Small intestine (tissue), 7 donors: Measurements from ENCODE around the gene CDC37. TPM values are rescaled to one million over a fixed set of nuclear protein-coding genes. Genes with fewer than 3 reads are reported as not detected.
"Not testable (repeated sequence)": the region's sequence is repeated elsewhere in the genome, so short reads cannot be mapped to it uniquely, and the experiment has no call there.

Experiments used
- DNase-seq, 2 donors: peaks; one replicate each; pipeline versions ENCODE4 v3.0.0 to v3.0.0-alpha.2; 2013
- FAIRE-seq: peaks from 2 replicates; lab custom pipeline; 2012; peaks lifted over from hg19 to GRCh38; lab: Jason Lieb, UNC
- H3K27ac ChIP-seq, 3 donors: one replicate each; pipeline ENCODE4 v1.5.1; 2013; ENCODE audit warnings: low read length in 2 of 3, mild to moderate bottlenecking in 2 of 3, control low read depth in 1 of 3, inconsistent platforms in 1 of 3, low read depth in 1 of 3, moderate library complexity in 1 of 3
- H3K27me3 ChIP-seq, 3 donors: one replicate each; pipeline ENCODE4 v1.6.1; 2013; ENCODE audit warnings: low read length in 3 of 3, inconsistent platforms in 1 of 3; ENCODE audit not compliant: control insufficient read depth in 3 of 3, insufficient read depth in 3 of 3
- H3K36me3 ChIP-seq, 3 donors: one replicate each; pipeline ENCODE4 v1.6.1; 2013; ENCODE audit warnings: low read length in 3 of 3, inconsistent platforms in 1 of 3, low read depth in 1 of 3, mild to moderate bottlenecking in 1 of 3, moderate library complexity in 1 of 3; ENCODE audit not compliant: control insufficient read depth in 3 of 3, insufficient read depth in 2 of 3
- H3K4me1 ChIP-seq, 3 donors: one replicate each; pipeline ENCODE4 v1.6.1; 2013; ENCODE audit warnings: low read length in 2 of 3, inconsistent platforms in 1 of 3, low read depth in 1 of 3, mild to moderate bottlenecking in 1 of 3, moderate library complexity in 1 of 3; ENCODE audit not compliant: control insufficient read depth in 3 of 3, insufficient read depth in 2 of 3
- H3K4me3 ChIP-seq, 3 donors: one replicate each; pipeline ENCODE4 v1.5.1; 2013; ENCODE audit warnings: low read length in 3 of 3, control low read depth in 1 of 3, inconsistent platforms in 1 of 3, low read depth in 1 of 3, mild to moderate bottlenecking in 1 of 3, moderate library complexity in 1 of 3
- H3K9me3 ChIP-seq, 2 donors: one replicate each; pipeline ENCODE4 v1.6.1; 2013; ENCODE audit warnings: low read depth in 1 of 2, low read length in 1 of 2; ENCODE audit not compliant: control insufficient read depth in 2 of 2, insufficient read depth in 1 of 2
- WGBS, 3 donors: extraction: QIAGEN DNeasy Blood & Tissue Kit; methylation state at CpG; one replicate each; pipeline ENCODE4 v1.1.7; 2013; 5-methylcytosine and 5-hydroxymethylcytosine counted together
- polyA plus RNA-seq, 4 donors: library from polyadenylated mRNA; stranded (reverse) in 3 of 4; unstranded in 1 of 4; fragments of 200-250 nt in 3 of 4; fragments of 120-200 nt in 1 of 4; gene quantifications; one replicate each; pipeline versions ENCODE4 v1.2.1 to v1.2.3, GENCODE V29; 2013
- donor health status: healthy with polysubstance abuse.
- donor health status: control.
- donor health status: control.
- donor health status: Bipolar disorder and iron deficiency.
- donor health status: healthy.

CDC37 gene
- polyA plus RNA-seq, 4 donors = 128 to 202 (median 147) TPM

DNA sequence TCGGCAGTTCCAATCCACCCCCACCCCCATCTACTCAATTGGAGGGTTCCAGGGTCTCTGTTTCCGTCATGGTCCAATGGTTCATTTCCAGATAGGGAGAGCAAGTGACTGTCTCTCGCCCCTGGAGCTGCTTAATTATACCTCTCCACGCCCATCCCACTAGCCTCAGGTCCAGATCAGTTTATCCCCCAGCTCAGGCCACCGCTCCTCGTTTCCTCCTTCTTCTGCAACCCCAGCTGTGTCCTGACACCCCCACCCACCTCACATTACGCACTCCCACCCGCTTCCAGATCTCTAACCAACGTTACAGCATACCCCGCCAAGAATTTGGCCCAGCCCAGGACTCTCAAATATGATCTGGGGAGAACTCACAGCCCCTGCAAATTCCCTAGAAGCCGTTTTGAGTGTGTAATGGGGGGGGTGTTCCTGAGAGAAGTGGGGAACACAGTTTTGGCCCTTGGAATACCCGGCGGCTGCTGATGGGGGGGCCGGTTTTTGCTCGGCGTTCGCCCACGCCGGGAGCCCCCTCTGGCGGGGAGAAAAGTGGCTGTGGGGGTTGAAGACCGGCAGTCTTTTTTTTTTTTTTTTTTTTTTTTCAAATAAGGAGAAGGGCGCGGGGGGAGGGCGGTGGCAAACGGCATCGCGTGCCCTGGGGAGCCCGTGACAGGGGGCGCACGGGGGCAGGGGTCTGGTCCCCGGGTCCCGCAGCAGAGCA lies 15.3 kb upstream of the CDC37 start:
- FAIRE-seq (no peak), DNase-seq (peak in 1 of 2 donors; percentile 11)
- peaks cover 0 to 14% of the 10 kb centered on the region in 2 donors for H3K9me3 ChIP-seq
- no peaks in the 10 kb centered on the region for H3K36me3 ChIP-seq
- no peak overlapping the region for H3K4me3 ChIP-seq
- no peak overlapping the region for H3K27ac ChIP-seq
- WGBS, 3 donors = 3 to 7% (median 3%) methylated on average over 20 to 32 of the region's 32 CpGs
- peaks cover 0 to 9% (median 0%) of the 10 kb centered on the region in 3 donors for H3K4me1 ChIP-seq
- H3K27me3 ChIP-seq = peaks cover 29 to 81% (median 35%) of the 10 kb centered on the region in 3 donors

DNA sequence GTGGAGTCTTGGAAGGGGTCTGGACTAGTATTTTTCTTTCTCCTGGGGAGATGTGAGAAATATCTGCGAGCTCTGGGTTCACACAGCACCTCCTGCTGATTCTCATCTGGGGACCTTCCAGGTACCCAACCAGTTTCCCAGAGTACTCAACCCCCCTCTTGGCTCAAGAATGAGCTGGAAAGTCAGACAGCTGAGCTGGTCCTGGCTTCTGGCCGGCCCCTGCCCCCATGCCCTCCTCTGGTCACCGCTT lies 14.8 kb upstream of the CDC37 start:
- FAIRE-seq (no peak), DNase-seq (no peak)
- no peaks in the 10 kb centered on the region for H3K36me3 ChIP-seq
- H3K4me3 ChIP-seq = no peak overlapping the region
- H3K27ac ChIP-seq = no peak overlapping the region
- H3K9me3 ChIP-seq = peaks cover 0 to 14% of the 10 kb centered on the region in 2 donors
- H3K4me1 ChIP-seq = peaks cover 0 to 9% (median 0%) of the 10 kb centered on the region in 3 donors
- H3K27me3 ChIP-seq = peaks cover 29 to 76% (median 35%) of the 10 kb centered on the region in 3 donors
- WGBS, 3 donors = 3 to 15% (median 11%) methylated on average over 3 of the region's 3 CpGs

DNA sequence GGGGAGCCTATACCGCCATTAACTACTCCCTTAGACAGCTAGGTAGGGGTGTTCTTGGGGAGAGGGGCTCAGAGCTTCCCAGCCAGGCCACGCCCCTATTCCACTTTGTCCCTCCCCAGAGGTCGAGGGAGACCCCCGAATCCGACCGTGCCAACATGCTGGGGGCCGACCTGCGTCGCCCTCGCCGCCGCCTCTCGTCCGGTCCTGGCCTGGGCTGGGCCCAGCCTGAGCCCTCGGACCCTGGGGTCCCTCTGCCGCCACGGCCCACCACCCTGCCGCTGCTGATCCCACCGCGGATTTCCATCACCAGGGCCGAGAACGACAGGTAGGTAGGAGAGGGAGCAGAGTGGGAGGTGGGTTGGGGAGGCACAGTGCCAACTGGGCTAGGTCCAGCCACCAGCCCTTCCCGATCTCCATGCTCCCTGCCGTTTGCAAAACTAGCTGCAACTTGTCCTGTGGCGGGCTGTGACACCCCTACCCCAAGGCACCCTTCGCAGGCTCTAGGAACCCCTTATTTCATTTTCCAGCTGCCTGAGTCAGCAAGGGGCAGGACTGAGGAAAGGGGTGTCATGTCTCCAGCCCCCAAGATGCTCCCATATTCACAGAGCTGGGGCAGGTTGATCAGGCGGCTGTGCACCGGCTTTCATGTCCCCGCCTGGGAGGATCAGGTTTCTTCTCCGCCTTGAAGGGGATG lies 14.3 kb upstream of the CDC37 start:
- H3K4me1 ChIP-seq = peaks cover 0 to 9% (median 0%) of the 10 kb centered on the region in 3 donors
- no peak for DNase-seq
- WGBS, 3 donors = 9 to 15% (median 14%) methylated on average over 30 of the region's 30 CpGs
- H3K4me3 ChIP-seq = no peak overlapping the region
- H3K36me3 ChIP-seq = no peaks in the 10 kb centered on the region
- H3K27ac ChIP-seq = no peak overlapping the region
- H3K27me3 ChIP-seq = peaks cover 29 to 73% (median 33%) of the 10 kb centered on the region in 3 donors
- no peak for FAIRE-seq
- H3K9me3 ChIP-seq = peaks cover 0 to 14% of the 10 kb centered on the region in 2 donors

GRCh38 chr19:10416380-10417257 lies 13.3 kb upstream of the CDC37 start:
- H3K36me3 ChIP-seq = no peaks in the 10 kb centered on the region
- H3K27ac ChIP-seq = peak overlapping the region in 1 of 3 donors; percentile 61
- peaks cover 27 to 66% (median 29%) of the 10 kb centered on the region in 3 donors for H3K27me3 ChIP-seq
- FAIRE-seq (no peak), DNase-seq (peak; percentile 42 to 81)
- H3K9me3 ChIP-seq = peaks cover 0 to 14% of the 10 kb centered on the region in 2 donors
- H3K4me1 ChIP-seq = peaks cover 0 to 9% (median 0%) of the 10 kb centered on the region in 3 donors
- H3K4me3 ChIP-seq = peak overlapping the region in 2 of 3 donors; percentile 15 to 37
- WGBS, 3 donors = 4 to 9% (median 6%) methylated on average over 54 to 67 of the region's 67 CpGs

DNA sequence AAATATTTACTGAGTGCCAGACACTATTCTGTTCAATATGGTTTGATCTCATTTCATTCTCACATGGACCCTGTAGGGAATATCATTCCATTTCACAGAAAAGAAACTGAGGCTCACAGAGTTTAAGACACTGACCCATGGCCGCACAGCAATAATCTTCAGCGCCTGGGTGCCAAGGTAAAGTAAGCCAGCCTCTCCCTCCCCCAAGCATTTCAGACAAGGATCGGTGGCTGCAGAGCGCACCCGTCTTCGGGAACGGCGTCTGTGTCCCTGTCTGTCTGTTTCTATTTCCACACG lies 12.7 kb upstream of the CDC37 start:
- H3K36me3 ChIP-seq = no peaks in the 10 kb centered on the region
- peaks cover 21 to 62% (median 23%) of the 10 kb centered on the region in 3 donors for H3K27me3 ChIP-seq
- 5 to 8% (median 6%) methylated on average over 9 of the region's 9 CpGs for WGBS, 3 donors
- H3K9me3 ChIP-seq = peaks cover 0 to 14% of the 10 kb centered on the region in 2 donors
- peak overlapping the region in 2 of 3 donors; percentile 15 to 37 for H3K4me3 ChIP-seq
- H3K27ac ChIP-seq = peak overlapping the region in 1 of 3 donors; percentile 61
- peaks cover 0 to 9% (median 0%) of the 10 kb centered on the region in 3 donors for H3K4me1 ChIP-seq
- DNase-seq = no peak
- no peak for FAIRE-seq

DNA sequence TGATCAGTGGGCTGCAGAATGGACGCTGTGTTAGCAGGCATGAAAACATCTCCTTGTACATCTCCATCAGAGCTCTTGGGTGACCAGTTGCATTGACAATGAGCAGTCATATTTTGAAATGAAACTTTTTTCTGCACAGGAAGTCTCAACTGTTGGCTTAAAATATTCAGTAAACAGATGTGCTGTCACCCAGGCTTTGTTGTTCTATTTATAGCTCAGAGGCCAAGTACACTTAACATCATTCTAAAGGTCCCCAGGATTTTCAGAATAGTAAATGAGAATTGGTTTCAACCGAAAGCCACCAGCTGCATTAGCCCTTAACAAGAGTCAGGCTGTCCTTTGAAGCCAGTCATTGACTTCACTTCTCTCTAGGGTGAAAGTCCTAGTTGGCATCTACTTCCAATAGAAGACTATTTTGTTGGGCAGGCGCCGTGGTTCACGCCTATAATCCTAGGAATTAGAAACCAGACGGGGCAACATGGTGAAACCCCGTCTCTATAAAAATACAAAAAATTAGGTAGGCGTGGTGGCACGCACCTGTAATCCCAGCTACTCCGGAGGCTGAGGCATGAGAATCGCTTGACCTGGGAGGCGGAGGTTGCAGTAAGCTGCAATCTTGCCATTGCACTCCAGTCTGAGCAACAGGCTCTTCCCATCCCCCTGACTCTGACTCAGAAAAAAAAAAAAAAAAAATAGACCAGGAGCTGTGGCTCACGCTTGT lies 9.1 kb upstream of the CDC37 start:
- Histone ChIP-seq H3K36me3 (no peaks in the 10 kb centered on the region), H3K9me3 (peaks cover 0 to 14% of the 10 kb centered on the region in 2 donors), H3K27me3 (peaks cover 0 to 49% (median 2%) of the 10 kb centered on the region in 3 donors), H3K4me3 (no peak overlapping the region), H3K4me1 (peaks cover 0 to 2% (median 0%) of the 10 kb centered on the region in 3 donors), H3K27ac (peak overlapping the region in 2 of 3 donors; percentile 65 to 86)
- FAIRE-seq (no peak), DNase-seq (no peak)
- WGBS, 3 donors = 53 to 65% (median 54%) methylated on average over 13 of the region's 13 CpGs

DNA sequence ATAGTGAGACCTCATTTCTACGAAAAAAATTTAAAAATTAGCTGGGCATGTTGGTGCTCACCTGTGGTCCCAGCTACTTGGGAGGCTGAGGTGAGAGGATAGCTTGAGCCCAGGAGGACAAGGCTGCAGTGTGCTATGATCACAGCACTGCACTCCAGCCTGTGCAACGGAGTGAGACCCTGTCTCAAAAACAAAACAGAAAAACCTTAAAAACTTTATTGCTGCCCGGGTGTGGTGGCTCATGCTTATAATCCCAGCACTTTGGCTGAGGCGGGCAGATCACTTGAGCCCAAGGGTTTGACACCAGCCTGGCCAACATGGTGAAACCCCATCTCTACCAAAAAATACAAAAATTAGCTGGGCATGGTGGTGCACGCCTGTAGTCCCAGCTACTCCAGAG lies 7.9 kb upstream of the CDC37 start:
- FAIRE-seq, H3K27ac ChIP-seq, DNase-seq, H3K36me3 ChIP-seq, H3K4me1 ChIP-seq, H3K4me3 ChIP-seq: not testable (repeated sequence)
- Histone ChIP-seq H3K9me3 (peaks cover 0 to 10% of the 10 kb centered on the region in 2 donors), H3K27me3 (peaks cover 0 to 47% (median 0%) of the 10 kb centered on the region in 3 donors)
- 72 to 75% (median 74%) methylated on average over 5 of the region's 5 CpGs for WGBS, 3 donors
